ENCODE measurements around the gene ECT2. TPM values are rescaled to one million over a fixed set of nuclear protein-coding genes. Genes with fewer than 3 reads are reported as not detected.
A peak's percentile ranks its signal among the peaks of the same experiment; 100 is the strongest.

Gene ECT2, protein sequence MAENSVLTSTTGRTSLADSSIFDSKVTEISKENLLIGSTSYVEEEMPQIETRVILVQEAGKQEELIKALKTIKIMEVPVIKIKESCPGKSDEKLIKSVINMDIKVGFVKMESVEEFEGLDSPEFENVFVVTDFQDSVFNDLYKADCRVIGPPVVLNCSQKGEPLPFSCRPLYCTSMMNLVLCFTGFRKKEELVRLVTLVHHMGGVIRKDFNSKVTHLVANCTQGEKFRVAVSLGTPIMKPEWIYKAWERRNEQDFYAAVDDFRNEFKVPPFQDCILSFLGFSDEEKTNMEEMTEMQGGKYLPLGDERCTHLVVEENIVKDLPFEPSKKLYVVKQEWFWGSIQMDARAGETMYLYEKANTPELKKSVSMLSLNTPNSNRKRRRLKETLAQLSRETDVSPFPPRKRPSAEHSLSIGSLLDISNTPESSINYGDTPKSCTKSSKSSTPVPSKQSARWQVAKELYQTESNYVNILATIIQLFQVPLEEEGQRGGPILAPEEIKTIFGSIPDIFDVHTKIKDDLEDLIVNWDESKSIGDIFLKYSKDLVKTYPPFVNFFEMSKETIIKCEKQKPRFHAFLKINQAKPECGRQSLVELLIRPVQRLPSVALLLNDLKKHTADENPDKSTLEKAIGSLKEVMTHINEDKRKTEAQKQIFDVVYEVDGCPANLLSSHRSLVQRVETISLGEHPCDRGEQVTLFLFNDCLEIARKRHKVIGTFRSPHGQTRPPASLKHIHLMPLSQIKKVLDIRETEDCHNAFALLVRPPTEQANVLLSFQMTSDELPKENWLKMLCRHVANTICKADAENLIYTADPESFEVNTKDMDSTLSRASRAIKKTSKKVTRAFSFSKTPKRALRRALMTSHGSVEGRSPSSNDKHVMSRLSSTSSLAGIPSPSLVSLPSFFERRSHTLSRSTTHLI
- polyA plus RNA-seq, result 6.3 and 8.6 TPM in 2 replicates
- 7.9 and 8.3 TPM in 2 replicates for polyA minus RNA-seq

DNA sequence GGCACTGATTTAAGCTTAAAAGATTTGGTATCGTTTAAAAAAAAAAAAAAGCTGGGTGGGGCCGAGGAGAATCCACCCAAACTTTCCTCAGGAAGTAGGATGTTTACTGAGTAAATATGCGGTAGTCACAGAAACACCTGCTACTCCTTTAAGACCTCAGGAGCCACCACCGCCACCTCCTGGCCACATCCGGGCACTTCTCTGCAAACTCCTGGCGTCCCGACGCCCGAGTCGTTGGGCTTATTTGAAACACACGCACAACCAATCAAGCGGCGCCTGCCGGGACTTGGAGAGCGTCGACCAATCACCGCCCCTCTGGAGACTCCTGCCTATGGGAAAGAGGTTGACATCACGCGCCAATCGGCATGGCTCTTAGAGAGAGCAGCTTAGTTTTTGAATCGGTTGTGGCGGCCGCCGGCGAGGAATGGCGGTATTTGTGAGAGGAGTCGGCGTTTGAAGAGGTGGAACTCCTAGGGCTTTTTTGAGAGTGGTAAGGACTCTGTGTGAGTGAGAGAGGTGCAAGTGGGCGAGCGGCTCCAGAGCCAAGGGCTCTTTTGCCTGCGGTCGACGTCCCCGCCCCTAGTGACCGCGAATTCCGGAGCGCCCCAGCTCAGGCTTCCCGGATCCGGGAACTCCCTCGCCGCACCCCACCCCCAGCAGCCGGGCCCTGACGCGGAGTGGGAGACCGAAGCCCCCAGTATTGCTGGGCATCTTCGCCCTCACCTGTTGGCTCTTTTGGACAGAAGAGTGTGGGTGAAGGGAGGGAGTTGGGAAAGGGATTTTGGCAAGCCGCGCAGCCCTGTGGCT lies at the start of gene ECT2:
ECT2 (plus strand) TSS at position 359 of the 807 bp plus-strand sequence. CDS start 3,805 bp downstream, outside the sequence.
- H4K20me1 ChIP-seq (ENCODE audit: insufficient read depth), result no peaks in the 10 kb centered on the region
- H3K9me3 ChIP-seq (ENCODE audit: low read length), result no peaks in the 10 kb centered on the region
- peak within 1 kb of the TSS; percentile 86 for H3K4me3 ChIP-seq (ENCODE audit: low read length)
- H3F3A ChIP-seq (ENCODE audit: insufficient read depth, low read length, poor library complexity, severe bottlenecking), result no peaks in the 10 kb centered on the region
- no peaks in the 10 kb centered on the region for H3K27me3 ChIP-seq (ENCODE audit: insufficient read depth, low read depth, low read length)
- TF ChIP-seq EP300 (conservative IDR thresholded peaks at IDR 0.05; ENCODE audit: poor library complexity, severe bottlenecking) (peak; percentile 38), RAD21 (conservative IDR thresholded peaks at IDR 0.05) (peak; percentile 63), TAF1 (IDR thresholded peaks at IDR 0.05; ENCODE audit: low read depth) (no peak), SMC3 (conservative IDR thresholded peaks at IDR 0.05; ENCODE audit: poor library complexity) (peak; percentile 64), POLR2AphosphoS5 (IDR thresholded peaks at IDR 0.05) (peak; percentile 49), EZH2 (IDR thresholded peaks at IDR 0.05; ENCODE audit: borderline replicate concordance, insufficient read depth, low read length, poor library complexity, severe bottlenecking) (no peak), MXI1 (conservative IDR thresholded peaks at IDR 0.05; ENCODE audit: poor library complexity, severe bottlenecking) (peak; percentile 96)
- TF ChIP-seq, protein P1, sequence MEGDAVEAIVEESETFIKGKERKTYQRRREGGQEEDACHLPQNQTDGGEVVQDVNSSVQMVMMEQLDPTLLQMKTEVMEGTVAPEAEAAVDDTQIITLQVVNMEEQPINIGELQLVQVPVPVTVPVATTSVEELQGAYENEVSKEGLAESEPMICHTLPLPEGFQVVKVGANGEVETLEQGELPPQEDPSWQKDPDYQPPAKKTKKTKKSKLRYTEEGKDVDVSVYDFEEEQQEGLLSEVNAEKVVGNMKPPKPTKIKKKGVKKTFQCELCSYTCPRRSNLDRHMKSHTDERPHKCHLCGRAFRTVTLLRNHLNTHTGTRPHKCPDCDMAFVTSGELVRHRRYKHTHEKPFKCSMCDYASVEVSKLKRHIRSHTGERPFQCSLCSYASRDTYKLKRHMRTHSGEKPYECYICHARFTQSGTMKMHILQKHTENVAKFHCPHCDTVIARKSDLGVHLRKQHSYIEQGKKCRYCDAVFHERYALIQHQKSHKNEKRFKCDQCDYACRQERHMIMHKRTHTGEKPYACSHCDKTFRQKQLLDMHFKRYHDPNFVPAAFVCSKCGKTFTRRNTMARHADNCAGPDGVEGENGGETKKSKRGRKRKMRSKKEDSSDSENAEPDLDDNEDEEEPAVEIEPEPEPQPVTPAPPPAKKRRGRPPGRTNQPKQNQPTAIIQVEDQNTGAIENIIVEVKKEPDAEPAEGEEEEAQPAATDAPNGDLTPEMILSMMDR (IDR thresholded peaks at IDR 0.05; ENCODE audit: poor library complexity, severe bottlenecking), result peak; percentile 92
- TF ChIP-seq, protein P2, sequence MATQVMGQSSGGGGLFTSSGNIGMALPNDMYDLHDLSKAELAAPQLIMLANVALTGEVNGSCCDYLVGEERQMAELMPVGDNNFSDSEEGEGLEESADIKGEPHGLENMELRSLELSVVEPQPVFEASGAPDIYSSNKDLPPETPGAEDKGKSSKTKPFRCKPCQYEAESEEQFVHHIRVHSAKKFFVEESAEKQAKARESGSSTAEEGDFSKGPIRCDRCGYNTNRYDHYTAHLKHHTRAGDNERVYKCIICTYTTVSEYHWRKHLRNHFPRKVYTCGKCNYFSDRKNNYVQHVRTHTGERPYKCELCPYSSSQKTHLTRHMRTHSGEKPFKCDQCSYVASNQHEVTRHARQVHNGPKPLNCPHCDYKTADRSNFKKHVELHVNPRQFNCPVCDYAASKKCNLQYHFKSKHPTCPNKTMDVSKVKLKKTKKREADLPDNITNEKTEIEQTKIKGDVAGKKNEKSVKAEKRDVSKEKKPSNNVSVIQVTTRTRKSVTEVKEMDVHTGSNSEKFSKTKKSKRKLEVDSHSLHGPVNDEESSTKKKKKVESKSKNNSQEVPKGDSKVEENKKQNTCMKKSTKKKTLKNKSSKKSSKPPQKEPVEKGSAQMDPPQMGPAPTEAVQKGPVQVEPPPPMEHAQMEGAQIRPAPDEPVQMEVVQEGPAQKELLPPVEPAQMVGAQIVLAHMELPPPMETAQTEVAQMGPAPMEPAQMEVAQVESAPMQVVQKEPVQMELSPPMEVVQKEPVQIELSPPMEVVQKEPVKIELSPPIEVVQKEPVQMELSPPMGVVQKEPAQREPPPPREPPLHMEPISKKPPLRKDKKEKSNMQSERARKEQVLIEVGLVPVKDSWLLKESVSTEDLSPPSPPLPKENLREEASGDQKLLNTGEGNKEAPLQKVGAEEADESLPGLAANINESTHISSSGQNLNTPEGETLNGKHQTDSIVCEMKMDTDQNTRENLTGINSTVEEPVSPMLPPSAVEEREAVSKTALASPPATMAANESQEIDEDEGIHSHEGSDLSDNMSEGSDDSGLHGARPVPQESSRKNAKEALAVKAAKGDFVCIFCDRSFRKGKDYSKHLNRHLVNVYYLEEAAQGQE (IDR thresholded peaks at IDR 0.05; ENCODE audit: borderline replicate concordance), result no peak
- H3K4me2 ChIP-seq (ENCODE audit: low read length), result peak within 1 kb of the TSS; percentile 88
- peak within 1 kb of the TSS; percentile 46 for H3K9ac ChIP-seq (ENCODE audit: low read length)
- peak within 1 kb of the TSS; percentile 80 for H2AFZ ChIP-seq (ENCODE audit: low read depth, low read length)
- H3K27ac ChIP-seq (ENCODE audit: low read length), result no peak within 1 kb of the TSS
- H3K36me3 ChIP-seq (ENCODE audit: insufficient read depth, low read length), result no peaks in the 10 kb centered on the region
- H3K79me2 ChIP-seq (replicated peaks; ENCODE audit: insufficient read depth, low read length), result peaks cover 36% of the 10 kb centered on the region
- H3K9me2 ChIP-seq (ENCODE audit: insufficient read depth, low read length), result no peaks in the 10 kb centered on the region
